Peyer's patch (tissue), 4 donors: ENCODE results near the gene HOMER3.

ENCODE experiments used
- POLR2A ChIP-seq, 2 donors: fragments of 450-650 bp; IDR thresholded peaks; one replicate each; pipeline ENCODE4 v1.5.1; 2017; ENCODE audit warnings: antibody characterized with exemption in 2 of 2, mild to moderate bottlenecking in 2 of 2, moderate library complexity in 2 of 2
- TF ChIP-seq, protein P1 (sequence below), 6 experiments: fragments of 450-650 bp in 4 of 6; fragments of 200-600 bp in 2 of 6; sonication (generic) in 1 of 6; IDR thresholded peaks; one replicate each; pipeline ENCODE4 v1.5.1; 2017 to 2019; ENCODE audit warnings: antibody characterized with exemption in 6 of 6, mild to moderate bottlenecking in 3 of 6, moderate library complexity in 1 of 6

DNA sequence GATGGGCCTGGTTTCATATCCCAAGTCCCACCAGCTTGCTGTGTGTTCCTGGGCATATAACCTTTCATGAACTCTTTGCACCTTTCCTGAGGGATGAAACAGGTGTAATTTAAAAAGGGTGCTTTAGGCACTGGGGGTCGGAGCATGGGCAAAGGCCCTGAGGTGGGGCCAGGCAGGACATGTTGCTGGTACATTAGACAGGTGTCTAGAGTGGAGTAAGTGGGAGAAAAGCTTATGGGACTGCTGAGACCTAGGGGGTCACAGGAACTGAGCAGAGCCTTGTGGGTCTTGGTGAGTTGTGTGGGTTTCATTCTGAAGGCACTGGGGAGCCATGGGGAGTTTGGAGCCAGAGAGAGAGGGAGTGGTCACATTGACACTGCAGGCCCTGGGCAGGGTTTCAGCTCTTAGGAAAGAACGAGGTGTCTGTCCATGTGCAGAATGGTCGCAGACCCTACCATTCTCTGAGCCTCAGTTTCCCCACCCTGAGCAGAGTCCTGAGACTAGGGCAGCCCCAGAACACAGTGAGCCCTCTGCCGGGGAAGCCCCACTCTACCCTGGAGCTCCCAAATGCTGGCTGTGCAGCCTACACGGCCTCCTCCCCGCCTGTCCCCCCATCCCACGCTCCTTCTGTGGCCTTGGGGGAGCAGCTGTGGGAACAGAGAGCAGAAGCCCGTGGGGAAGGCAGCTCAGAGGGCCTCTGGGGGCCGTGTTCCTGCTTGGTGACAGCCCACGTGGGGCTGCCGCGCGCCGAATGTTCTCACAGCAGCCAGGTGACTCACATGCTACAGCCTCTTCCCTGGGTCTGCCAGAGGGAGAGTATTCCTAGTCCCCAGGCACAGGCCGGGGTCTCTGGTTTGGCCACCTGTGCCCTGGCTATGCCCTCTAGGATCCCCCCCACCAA is 7.3 kb upstream of the HOMER3 start:
- TF ChIP-seq, protein P1, sequence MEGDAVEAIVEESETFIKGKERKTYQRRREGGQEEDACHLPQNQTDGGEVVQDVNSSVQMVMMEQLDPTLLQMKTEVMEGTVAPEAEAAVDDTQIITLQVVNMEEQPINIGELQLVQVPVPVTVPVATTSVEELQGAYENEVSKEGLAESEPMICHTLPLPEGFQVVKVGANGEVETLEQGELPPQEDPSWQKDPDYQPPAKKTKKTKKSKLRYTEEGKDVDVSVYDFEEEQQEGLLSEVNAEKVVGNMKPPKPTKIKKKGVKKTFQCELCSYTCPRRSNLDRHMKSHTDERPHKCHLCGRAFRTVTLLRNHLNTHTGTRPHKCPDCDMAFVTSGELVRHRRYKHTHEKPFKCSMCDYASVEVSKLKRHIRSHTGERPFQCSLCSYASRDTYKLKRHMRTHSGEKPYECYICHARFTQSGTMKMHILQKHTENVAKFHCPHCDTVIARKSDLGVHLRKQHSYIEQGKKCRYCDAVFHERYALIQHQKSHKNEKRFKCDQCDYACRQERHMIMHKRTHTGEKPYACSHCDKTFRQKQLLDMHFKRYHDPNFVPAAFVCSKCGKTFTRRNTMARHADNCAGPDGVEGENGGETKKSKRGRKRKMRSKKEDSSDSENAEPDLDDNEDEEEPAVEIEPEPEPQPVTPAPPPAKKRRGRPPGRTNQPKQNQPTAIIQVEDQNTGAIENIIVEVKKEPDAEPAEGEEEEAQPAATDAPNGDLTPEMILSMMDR (IDR thresholded peaks at IDR 0.05): no peak
- no peak for TF ChIP-seq POLR2A (IDR thresholded peaks at IDR 0.05)
